ENCODE results near the gene TAS2R14.

Gene TAS2R14

GRCh38 chr12:10943167-10943566 is 4.1 kb upstream of the TAS2R14 start:
- TF ChIP-seq CTCF (IDR thresholded peaks at IDR 0.05; ENCODE audit: control insufficient read depth, insufficient read depth, low read depth, low read length, missing control alignments), result no peak
- DNase-seq (ENCODE audit: low read depth), result no peak

GRCh38 chr12:10941916-10942607 is 3.0 kb upstream of the TAS2R14 start:
- no peak for DNase-seq (ENCODE audit: low read depth)
- TF ChIP-seq CTCF (IDR thresholded peaks at IDR 0.05; ENCODE audit: control insufficient read depth, insufficient read depth, low read depth, low read length, missing control alignments), result no peak
- H3K4me3 ChIP-seq (ENCODE audit: control insufficient read depth, low read depth, low read length), result no peak overlapping the region

More at GRCh38 chr12:10943167-10943566, 4.1 kb upstream of the TAS2R14 start:
- H3K4me3 ChIP-seq (ENCODE audit: control insufficient read depth, low read depth, low read length), result no peak overlapping the region

- no peak overlapping the region for H3K4me3 ChIP-seq (ENCODE audit: control insufficient read depth, low read depth, low read length)
- no peak for DNase-seq (ENCODE audit: low read depth)
- no peak for TF ChIP-seq CTCF (IDR thresholded peaks at IDR 0.05; ENCODE audit: control insufficient read depth, insufficient read depth, low read depth, low read length, missing control alignments)
Observed at GRCh38 chr12:10941369-10941768, 2.3 kb upstream of the TAS2R14 start.

- no peak for TF ChIP-seq CTCF (IDR thresholded peaks at IDR 0.05; ENCODE audit: control insufficient read depth, insufficient read depth, low read depth, low read length, missing control alignments)
- peak; percentile 59 for DNase-seq (ENCODE audit: low read depth)
- no peak overlapping the region for H3K4me3 ChIP-seq (ENCODE audit: control insufficient read depth, low read depth, low read length)
Observed at GRCh38 chr12:10940389-10940788, 1.3 kb upstream of the TAS2R14 start.

GRCh38 chr12:10936506-10936905 is 2.6 kb downstream of the TAS2R14 start:
- no peak for DNase-seq (ENCODE audit: low read depth)
- no peak overlapping the region for H3K4me3 ChIP-seq (ENCODE audit: control insufficient read depth, low read depth, low read length)
- no peak for TF ChIP-seq CTCF (IDR thresholded peaks at IDR 0.05; ENCODE audit: control insufficient read depth, insufficient read depth, low read depth, low read length, missing control alignments)

- H3K4me3 ChIP-seq (ENCODE audit: control insufficient read depth, low read depth, low read length), result no peak within 1 kb of the TSS
- TF ChIP-seq CTCF (IDR thresholded peaks at IDR 0.05; ENCODE audit: control insufficient read depth, insufficient read depth, low read depth, low read length, missing control alignments), result no peak
- no peak for DNase-seq (ENCODE audit: low read depth)
Observed at GRCh38 chr12:10928746-10929286, 10.2 kb downstream of the TAS2R14 start, which contains the start of gene PRH2. Gene PRH2, plus strand, starts transcription at chr12:10929236. Its CDS starts 38 bp downstream, at chr12:10929274.
